Thymus (tissue), 11 donors: ENCODE results near the gene N4BP2L1. TPM values are rescaled to one million over a fixed set of nuclear protein-coding genes. Genes with fewer than 3 reads are reported as not detected.

Source experiments
- DNase-seq, 9 donors: peaks; one replicate each; pipeline ENCODE4 v3.0.0-alpha.2; 2013; ENCODE audit warnings: low spot score in 9 of 9, low read depth in 6 of 9, missing footprints in 1 of 9
- H3K27ac ChIP-seq, 2 donors: one replicate each; pipeline ENCODE4 v1.5.1; 2013; ENCODE audit warnings: control low read depth in 1 of 2, low read depth in 1 of 2, low read length in 1 of 2, mild to moderate bottlenecking in 1 of 2, moderate library complexity in 1 of 2
- H3K27me3 ChIP-seq, 2 donors: one replicate each; pipeline ENCODE4 v1.5.1; 2013; ENCODE audit warnings: low read length in 1 of 2; ENCODE audit not compliant: control insufficient read depth in 2 of 2, insufficient read depth in 1 of 2
- H3K36me3 ChIP-seq, 2 donors: one replicate each; pipeline ENCODE4 v1.5.1; 2013; ENCODE audit warnings: low read length in 1 of 2, mild to moderate bottlenecking in 1 of 2, moderate library complexity in 1 of 2; ENCODE audit not compliant: control insufficient read depth in 2 of 2, insufficient read depth in 2 of 2
- H3K4me1 ChIP-seq, 2 donors: one replicate each; pipeline ENCODE4 v1.5.1; 2013; ENCODE audit warnings: low read length in 2 of 2; ENCODE audit not compliant: control insufficient read depth in 2 of 2, insufficient read depth in 2 of 2
- H3K4me3 ChIP-seq, 2 donors: one replicate each; pipeline ENCODE4 v1.5.1; 2013; ENCODE audit warnings: low read length in 2 of 2, control low read depth in 1 of 2, mild to moderate bottlenecking in 1 of 2
- H3K9me3 ChIP-seq, 2 donors: one replicate each; pipeline ENCODE4 v1.5.1; 2013; ENCODE audit warnings: low read length in 1 of 2, mild to moderate bottlenecking in 1 of 2; ENCODE audit not compliant: control insufficient read depth in 2 of 2, insufficient read depth in 1 of 2
- WGBS: extraction: QIAGEN DNeasy Blood & Tissue Kit; methylation state at CpG from one replicate; pipeline ENCODE4 v1.1.7; 2013; 5-methylcytosine and 5-hydroxymethylcytosine counted together
- polyA plus RNA-seq: library from polyadenylated mRNA; stranded (reverse); fragments of 200-250 nt; gene quantifications from one replicate; pipeline ENCODE4 v1.2.3, GENCODE V29; 2013
- total RNA-seq: library from RNA; stranded (reverse); fragments of 120-200 nt; gene quantifications from one replicate; pipeline ENCODE4 v1.2.4, GENCODE V29; 2013
- donor health status: healthy.

N4BP2L1 gene
- total and polyA plus RNA-seq, 2 donors = 33.5 to 75.7 TPM

- Histone ChIP-seq H3K4me1 (peaks cover 0 to 3% of the 10 kb centered on the region in 2 donors), H3K36me3 (peaks cover 0 to 4% of the 10 kb centered on the region in 2 donors), H3K9me3 (no peaks in the 10 kb centered on the region), H3K4me3 (no peak overlapping the region), H3K27me3 (no peaks in the 10 kb centered on the region), H3K27ac (no peak overlapping the region)
- no peak for DNase-seq
- WGBS = 98% methylated on average over 6 of the region's 6 CpGs
Measured at GRCh38 chr13:32468502-32469142, 40.7 kb upstream of the N4BP2L1 start.

DNA sequence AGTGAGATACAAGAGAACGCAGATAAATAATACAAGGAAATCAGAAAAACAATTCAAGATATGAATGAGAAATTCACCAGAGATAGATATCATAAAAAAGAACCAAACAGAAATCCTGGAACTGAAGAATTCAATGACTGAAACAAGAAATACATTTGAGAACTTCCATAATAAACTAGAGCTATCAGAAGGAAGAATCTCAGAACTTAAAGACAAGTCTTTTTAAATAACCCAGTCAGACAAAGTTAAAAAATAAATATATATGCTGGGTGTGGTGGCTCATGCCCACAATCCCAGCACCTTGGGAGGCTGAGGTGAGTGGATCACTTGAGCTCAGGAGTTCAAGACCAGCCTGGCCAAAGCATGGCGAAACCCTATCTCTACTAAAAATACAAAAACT is 28.7 kb upstream of the N4BP2L1 start:
- Histone ChIP-seq H3K27ac (no peak overlapping the region), H3K36me3 (no peaks in the 10 kb centered on the region), H3K9me3 (peaks cover 2 to 4% of the 10 kb centered on the region in 2 donors), H3K4me1 (no peaks in the 10 kb centered on the region), H3K4me3 (no peak overlapping the region), H3K27me3 (no peaks in the 10 kb centered on the region)
- no peak for DNase-seq
- 97% methylated on average over 2 of the region's 2 CpGs for WGBS

- H3K36me3 ChIP-seq = no peaks in the 10 kb centered on the region
- peaks cover 2 to 4% of the 10 kb centered on the region in 2 donors for H3K9me3 ChIP-seq
- 99% methylated on average over 2 of the region's 2 CpGs for WGBS
- DNase-seq = no peak
- H3K4me1 ChIP-seq = no peaks in the 10 kb centered on the region
- no peaks in the 10 kb centered on the region for H3K27me3 ChIP-seq
- no peak overlapping the region for H3K4me3 ChIP-seq
- no peak overlapping the region for H3K27ac ChIP-seq
Measured at GRCh38 chr13:32455594-32455903, 27.6 kb upstream of the N4BP2L1 start.

GRCh38 chr13:32454886-32455593 is 27.1 kb upstream of the N4BP2L1 start:
- no peak overlapping the region for H3K27ac ChIP-seq
- no peak for DNase-seq
- no peaks in the 10 kb centered on the region for H3K36me3 ChIP-seq
- H3K9me3 ChIP-seq = peaks cover 2 to 4% of the 10 kb centered on the region in 2 donors
- H3K4me1 ChIP-seq = no peaks in the 10 kb centered on the region
- no peak overlapping the region for H3K4me3 ChIP-seq
- no peaks in the 10 kb centered on the region for H3K27me3 ChIP-seq
- WGBS = 96% methylated on average over 8 of the region's 8 CpGs

DNA sequence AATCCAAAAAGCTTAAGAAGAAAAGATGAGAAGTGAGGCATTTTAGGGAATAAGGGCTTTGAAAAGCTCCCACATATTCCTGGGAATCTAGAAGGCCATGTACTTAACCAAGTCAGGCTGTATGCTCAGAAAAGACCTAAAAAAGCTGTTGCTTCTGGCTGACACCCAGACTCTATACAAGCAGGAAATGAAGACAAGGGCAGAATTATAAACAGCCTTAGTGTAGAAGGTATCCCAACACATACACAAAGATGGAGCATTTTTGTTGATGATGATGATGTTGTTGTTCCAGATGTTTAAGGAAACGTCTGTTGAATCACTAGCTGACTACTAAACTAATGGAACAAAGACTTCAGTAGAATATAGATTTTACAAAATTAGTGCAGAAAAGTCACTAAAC is 26.1 kb upstream of the N4BP2L1 start:
- no peaks in the 10 kb centered on the region for H3K27me3 ChIP-seq
- H3K4me3 ChIP-seq = no peak overlapping the region
- no peaks in the 10 kb centered on the region for H3K4me1 ChIP-seq
- H3K36me3 ChIP-seq = no peaks in the 10 kb centered on the region
- H3K27ac ChIP-seq = no peak overlapping the region
- 98% methylated on average over 1 of the region's 1 CpG for WGBS
- peaks cover 2 to 4% of the 10 kb centered on the region in 2 donors for H3K9me3 ChIP-seq
- no peak for DNase-seq

DNA sequence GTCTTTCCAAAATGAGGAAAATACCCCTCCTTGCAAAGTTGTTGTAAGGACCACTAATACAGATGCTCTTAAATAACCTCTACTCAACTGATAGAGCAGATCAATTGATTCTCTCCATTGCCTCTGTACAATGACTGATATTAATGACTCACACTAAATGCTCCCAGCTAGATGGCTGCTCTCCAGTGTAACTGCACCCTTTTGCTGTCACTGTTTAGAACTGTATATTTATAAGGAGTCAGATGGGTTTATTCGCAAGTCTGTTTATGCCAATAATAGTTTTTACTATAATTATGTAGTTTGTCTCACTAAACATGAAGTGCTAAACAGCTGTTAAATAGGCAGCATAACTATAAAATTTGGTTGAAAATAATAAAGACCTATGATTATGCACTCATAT is 21.0 kb upstream of the N4BP2L1 start:
- no peaks in the 10 kb centered on the region for H3K9me3 ChIP-seq
- no peak overlapping the region for H3K4me3 ChIP-seq
- no peak for DNase-seq
- H3K4me1 ChIP-seq = no peaks in the 10 kb centered on the region
- H3K36me3 ChIP-seq = no peaks in the 10 kb centered on the region
- no peak overlapping the region for H3K27ac ChIP-seq
- WGBS = 97% methylated on average over 1 of the region's 1 CpG
- no peaks in the 10 kb centered on the region for H3K27me3 ChIP-seq

DNA sequence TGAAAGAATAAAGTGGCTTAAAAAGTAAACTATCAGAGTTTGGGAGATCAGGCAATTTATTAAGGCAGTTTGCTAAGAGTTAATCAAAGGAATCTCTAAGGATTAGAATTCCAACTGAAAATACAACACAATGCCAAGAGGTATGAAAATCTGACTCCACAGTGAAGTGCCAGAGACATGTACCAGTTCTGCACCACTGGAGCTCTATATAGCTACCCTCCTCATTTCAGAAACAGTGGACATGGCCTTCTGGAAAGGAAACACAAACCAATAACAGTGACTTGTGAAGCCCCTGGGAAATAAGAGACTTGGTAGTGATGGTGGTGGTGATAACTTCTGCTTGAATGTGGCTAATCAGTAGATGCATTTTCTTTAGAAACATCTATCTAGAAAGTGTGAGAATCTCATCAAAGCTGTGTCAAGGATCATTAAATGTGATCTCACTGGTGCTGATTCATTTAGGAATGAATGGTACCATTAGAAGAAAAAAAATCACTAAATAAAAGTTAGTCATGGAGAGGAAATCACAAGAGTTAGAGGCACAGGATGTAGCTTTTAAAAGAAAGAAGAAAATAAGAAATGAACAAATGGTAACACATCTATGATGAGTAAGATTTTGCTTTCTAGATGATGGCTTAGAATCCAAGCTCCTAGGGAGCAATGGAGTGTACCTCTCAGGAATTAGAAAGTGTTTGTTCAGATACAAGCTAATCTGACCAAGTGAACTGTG is 20.1 kb upstream of the N4BP2L1 start:
- no peaks in the 10 kb centered on the region for H3K4me1 ChIP-seq
- no peaks in the 10 kb centered on the region for H3K9me3 ChIP-seq
- DNase-seq = no peak
- H3K27ac ChIP-seq = no peak overlapping the region
- no peak overlapping the region for H3K4me3 ChIP-seq
- H3K27me3 ChIP-seq = no peaks in the 10 kb centered on the region
- no peaks in the 10 kb centered on the region for H3K36me3 ChIP-seq

DNA sequence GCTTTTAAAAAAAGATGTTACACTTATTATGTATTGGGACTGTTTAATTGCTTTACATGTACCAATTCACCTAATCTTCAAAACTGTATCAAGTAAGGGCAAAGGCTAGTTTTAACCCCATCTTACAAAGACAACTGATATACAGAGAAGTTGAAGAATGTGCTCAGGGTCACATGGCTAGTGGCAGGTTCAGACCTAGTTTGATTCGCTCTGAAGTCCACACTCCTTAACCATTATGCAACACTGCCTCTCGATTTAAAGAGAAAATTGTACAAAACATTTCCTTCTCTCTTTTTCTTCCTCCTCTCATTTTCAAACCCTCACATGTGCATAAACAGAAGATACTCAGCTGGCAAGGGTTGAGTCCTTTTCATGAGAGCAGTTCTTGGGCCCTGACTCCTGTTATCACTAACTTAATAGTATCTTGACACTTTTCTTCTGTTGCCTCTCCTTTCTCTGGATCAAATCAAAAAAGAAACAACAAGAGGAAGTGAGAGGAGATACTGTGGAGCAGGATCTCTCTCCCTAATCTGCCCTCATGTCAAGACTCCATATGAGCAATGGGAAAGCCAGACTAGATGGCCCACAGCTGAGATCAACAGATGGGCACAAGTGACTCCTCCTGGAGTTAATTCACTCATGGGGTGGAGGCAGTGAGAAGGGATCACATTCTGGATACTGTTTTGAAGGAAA is 19.0 kb upstream of the N4BP2L1 start:
- H3K9me3 ChIP-seq = no peaks in the 10 kb centered on the region
- no peaks in the 10 kb centered on the region for H3K36me3 ChIP-seq
- no peak overlapping the region for H3K27ac ChIP-seq
- no peak for DNase-seq
- WGBS = 90% methylated on average over 2 of the region's 2 CpGs
- no peaks in the 10 kb centered on the region for H3K27me3 ChIP-seq
- H3K4me1 ChIP-seq = no peaks in the 10 kb centered on the region
- no peak overlapping the region for H3K4me3 ChIP-seq

- no peaks in the 10 kb centered on the region for H3K4me1 ChIP-seq
- no peak for DNase-seq
- H3K4me3 ChIP-seq = no peak overlapping the region
- 97% methylated on average over 3 of the region's 3 CpGs for WGBS
- H3K36me3 ChIP-seq = no peaks in the 10 kb centered on the region
- no peak overlapping the region for H3K27ac ChIP-seq
- no peaks in the 10 kb centered on the region for H3K9me3 ChIP-seq
- no peaks in the 10 kb centered on the region for H3K27me3 ChIP-seq
Measured at GRCh38 chr13:32446220-32446619, 18.3 kb upstream of the N4BP2L1 start.
